Effector memory CD8-positive, alpha-beta T cell (primary cell): ENCODE measurements around the gene POLR2J.
"Not testable (repeated sequence)": the region's sequence is repeated elsewhere in the genome, so short reads cannot be mapped to it uniquely, and the experiment has no call there.

Source experiments
- ATAC-seq: fragments of 150-1000 bp; cut with Tn5 transposase; replicated peaks from 2 replicates; pipeline ENCODE4 v1.10.0; 2021; ENCODE audit warnings: mild to moderate bottlenecking, moderate library complexity
- DNase-seq, 3 experiments: peaks; one replicate each; pipeline ENCODE4 v3.0.0; 2021
- H3K27ac Mint-ChIP-seq, 2 donors: one replicate each; pipeline ENCODE4 v1.8.0; 2022; ENCODE audit warnings: mild to moderate bottlenecking in 2 of 2, mixed read lengths in 2 of 2, moderate library complexity in 2 of 2
- H3K27me3 Mint-ChIP-seq, 2 donors: one replicate each; pipeline ENCODE4 v1.8.0; 2022; ENCODE audit warnings: mixed read lengths in 2 of 2
- H3K36me3 Mint-ChIP-seq: one replicate; pipeline ENCODE4 v1.8.0; 2022; ENCODE audit warnings: mild to moderate bottlenecking, moderate library complexity, mixed read lengths; ENCODE audit not compliant: insufficient read depth
- H3K4me1 Mint-ChIP-seq, 2 donors: one replicate each; pipeline ENCODE4 v1.8.0; 2022; ENCODE audit warnings: low read depth in 2 of 2, mixed read lengths in 2 of 2
- H3K4me3 Mint-ChIP-seq, 2 donors: one replicate each; pipeline ENCODE4 v1.8.0; 2022; ENCODE audit warnings: mild to moderate bottlenecking in 2 of 2, mixed read lengths in 2 of 2, moderate library complexity in 2 of 2
- H3K9me3 Mint-ChIP-seq, 2 donors: one replicate each; pipeline ENCODE4 v1.8.0; 2022; ENCODE audit warnings: mixed read lengths in 2 of 2

Gene POLR2J

GRCh38 chr7:102479209-102479584, 475 bp upstream of the POLR2J start:
- not testable (repeated sequence) for H3K9me3 Mint-ChIP-seq, DNase-seq, H3K36me3 Mint-ChIP-seq, H3K4me3 Mint-ChIP-seq, H3K27me3 Mint-ChIP-seq, H3K27ac Mint-ChIP-seq, H3K4me1 Mint-ChIP-seq
- peak; percentile 7 for ATAC-seq

- not testable (repeated sequence) for H3K9me3 Mint-ChIP-seq, H3K4me1 Mint-ChIP-seq, H3K4me3 Mint-ChIP-seq, ATAC-seq, DNase-seq, H3K27ac Mint-ChIP-seq, H3K27me3 Mint-ChIP-seq
- H3K36me3 Mint-ChIP-seq: peaks cover 31% of the 10 kb centered on the region
Observed at GRCh38 chr7:102474736-102475435, 3.8 kb downstream of the POLR2J start.

DNA sequence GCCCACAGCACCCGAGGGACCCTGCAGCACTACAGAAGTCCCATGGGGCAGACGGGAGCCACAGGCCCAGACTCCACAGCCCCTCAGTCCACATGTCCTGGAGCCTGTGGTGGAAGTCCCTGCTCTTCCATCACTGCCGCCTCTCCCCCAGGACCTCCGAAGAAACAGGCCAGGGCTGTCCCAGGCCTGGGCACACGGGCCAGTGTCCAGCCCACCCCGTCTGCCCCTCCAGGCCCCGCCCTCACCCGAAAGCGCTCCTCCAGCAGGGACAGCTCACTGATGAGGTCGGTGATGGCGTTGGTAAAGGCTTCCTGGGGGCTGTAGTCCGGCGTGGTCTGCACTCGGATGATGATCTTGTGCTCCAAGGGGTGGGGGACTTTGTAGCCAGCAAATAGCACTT, 4.6 kb downstream of the POLR2J start:
- not testable (repeated sequence) for H3K4me1 Mint-ChIP-seq, H3K27me3 Mint-ChIP-seq, ATAC-seq, DNase-seq, H3K9me3 Mint-ChIP-seq, H3K4me3 Mint-ChIP-seq
- H3K27ac Mint-ChIP-seq: peak overlapping the region in 1 of 2 donors; percentile 23
- peaks cover 31% of the 10 kb centered on the region for H3K36me3 Mint-ChIP-seq

- DNase-seq (no peak), ATAC-seq (no peak)
- H3K36me3 Mint-ChIP-seq: peaks cover 27% of the 10 kb centered on the region
- H3K9me3 Mint-ChIP-seq: no peaks in the 10 kb centered on the region
- H3K27ac Mint-ChIP-seq: peak overlapping the region in 1 of 2 donors; percentile 23
- no peak overlapping the region for H3K4me3 Mint-ChIP-seq
- peaks cover 0 to 7% of the 10 kb centered on the region in 2 donors for H3K4me1 Mint-ChIP-seq
- no peaks in the 10 kb centered on the region for H3K27me3 Mint-ChIP-seq
Observed at GRCh38 chr7:102473271-102473991, 5.3 kb downstream of the POLR2J start.

- Mint-ChIP-seq H3K4me1 (peaks cover 0 to 7% of the 10 kb centered on the region in 2 donors), H3K9me3 (no peaks in the 10 kb centered on the region), H3K27me3 (no peaks in the 10 kb centered on the region), H3K27ac (peak overlapping the region in 1 of 2 donors; percentile 63), H3K4me3 (no peak overlapping the region), H3K36me3 (peaks cover 31% of the 10 kb centered on the region)
- no peak for DNase-seq
- no peak for ATAC-seq
Observed at GRCh38 chr7:102472126-102473041, 6.3 kb downstream of the POLR2J start.

GRCh38 chr7:102471791-102472125, 7.0 kb downstream of the POLR2J start:
- Mint-ChIP-seq H3K27ac (peak overlapping the region in 1 of 2 donors; percentile 63), H3K4me1 (peaks cover 3 to 9% of the 10 kb centered on the region in 2 donors), H3K36me3 (peaks cover 34% of the 10 kb centered on the region), H3K27me3 (no peaks in the 10 kb centered on the region), H3K4me3 (no peak overlapping the region), H3K9me3 (no peaks in the 10 kb centered on the region)
- no peak for DNase-seq
- no peak for ATAC-seq

DNA sequence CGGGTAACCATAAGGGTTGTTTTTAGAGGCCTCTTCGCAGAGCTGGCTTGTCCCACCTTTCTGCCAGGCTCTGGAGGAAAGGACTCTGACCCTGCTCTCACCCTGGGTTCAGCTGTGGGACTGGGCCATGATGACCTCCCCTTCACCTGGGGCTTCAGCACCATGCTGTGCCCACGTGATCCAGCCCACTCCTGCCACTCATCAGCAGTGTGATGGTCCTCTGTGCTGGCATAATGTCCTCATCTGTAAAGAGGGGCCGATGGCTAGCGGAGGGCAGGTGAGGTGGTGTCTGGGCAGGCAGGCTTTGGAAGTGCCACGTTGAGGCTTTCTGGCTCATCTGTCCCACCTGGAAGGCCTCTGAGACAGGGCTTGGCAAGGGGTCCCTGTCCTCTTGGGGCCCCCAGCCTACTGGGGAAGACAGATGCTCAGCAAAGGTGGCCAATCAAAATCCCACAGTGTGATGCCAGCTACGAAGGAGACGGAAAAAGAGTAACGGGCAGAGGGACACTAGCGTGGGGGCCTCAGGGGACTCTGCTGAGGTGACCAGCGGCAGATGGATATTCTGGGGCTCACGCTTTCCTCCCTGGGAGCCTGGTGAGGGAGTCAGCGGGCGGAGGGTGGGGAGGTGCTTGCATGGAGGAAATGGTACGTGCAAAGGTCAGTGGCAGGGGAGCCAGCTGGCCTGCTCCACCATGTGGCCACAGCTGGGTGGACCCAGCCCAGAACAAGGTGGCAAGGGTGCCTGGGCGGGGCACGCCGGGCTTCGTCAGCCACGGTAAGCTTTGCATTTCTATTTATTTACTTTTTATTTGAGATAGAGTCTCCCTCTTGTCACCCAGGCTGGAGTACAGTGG, 8.5 kb downstream of the POLR2J start:
- peaks cover 37% of the 10 kb centered on the region for H3K36me3 Mint-ChIP-seq
- DNase-seq (no peak), ATAC-seq (no peak)
- no peak overlapping the region for H3K4me3 Mint-ChIP-seq
- no peaks in the 10 kb centered on the region for H3K9me3 Mint-ChIP-seq
- peaks cover 10 to 17% of the 10 kb centered on the region in 2 donors for H3K4me1 Mint-ChIP-seq
- no peaks in the 10 kb centered on the region for H3K27me3 Mint-ChIP-seq
- peak overlapping the region in 1 of 2 donors; percentile 68 for H3K27ac Mint-ChIP-seq

- DNase-seq: no peak
Observed at GRCh38 chr7:102469351-102469971, 9.3 kb downstream of the POLR2J start.

DNA sequence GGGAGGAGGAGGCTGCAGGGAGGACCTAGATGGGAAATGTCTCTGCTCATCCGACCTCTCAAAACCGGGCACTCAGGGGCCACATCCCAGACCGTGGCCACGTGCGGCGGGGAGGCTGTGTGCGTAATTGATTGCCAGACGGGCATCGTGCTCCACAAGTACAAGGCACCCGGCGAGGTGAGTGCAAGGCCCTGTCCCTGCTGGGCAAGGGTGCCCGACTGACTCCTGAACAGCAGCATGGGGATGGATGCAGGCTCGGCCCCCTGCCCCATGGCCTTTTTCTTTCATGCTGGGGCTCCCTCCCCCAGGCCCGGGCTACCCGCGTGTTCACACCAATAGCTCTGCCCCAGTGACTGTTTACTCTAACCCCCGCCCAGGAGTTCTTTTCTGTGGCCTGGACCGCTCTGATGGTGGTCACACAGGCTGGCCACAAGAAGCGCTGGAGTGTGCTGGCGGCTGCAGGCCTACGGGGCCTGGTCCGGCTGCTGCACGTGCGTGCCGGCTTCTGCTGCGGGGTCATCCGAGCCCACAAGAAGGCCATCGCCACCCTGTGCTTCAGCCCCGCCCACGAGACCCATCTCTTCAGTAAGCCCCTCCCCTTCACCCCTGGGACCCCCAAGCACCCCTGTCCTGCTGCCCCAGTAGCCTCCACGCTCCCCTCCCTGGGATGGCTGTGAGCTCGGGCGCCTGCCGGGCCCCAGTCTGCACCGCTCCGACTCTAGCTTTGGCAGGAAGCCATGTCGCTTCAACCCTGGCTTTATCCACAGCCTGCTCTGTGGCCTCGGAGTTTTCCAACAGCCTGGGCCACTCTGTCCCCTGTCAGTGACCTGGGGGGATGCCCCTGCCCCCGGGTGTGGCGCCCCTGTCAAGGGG, 10.0 kb downstream of the POLR2J start:
- H3K4me1 Mint-ChIP-seq: peaks cover 18 to 23% of the 10 kb centered on the region in 2 donors
- H3K27ac Mint-ChIP-seq: no peak overlapping the region
- H3K9me3 Mint-ChIP-seq: no peaks in the 10 kb centered on the region
- H3K36me3 Mint-ChIP-seq: peaks cover 42% of the 10 kb centered on the region
- H3K4me3 Mint-ChIP-seq: no peak overlapping the region
- ATAC-seq (no peak), DNase-seq (no peak)
- no peaks in the 10 kb centered on the region for H3K27me3 Mint-ChIP-seq

More at GRCh38 chr7:102469351-102469971, 9.3 kb downstream of the POLR2J start:
- Mint-ChIP-seq H3K27me3 (no peaks in the 10 kb centered on the region), H3K9me3 (no peaks in the 10 kb centered on the region), H3K4me3 (no peak overlapping the region), H3K27ac (no peak overlapping the region), H3K4me1 (peaks cover 11 to 17% of the 10 kb centered on the region in 2 donors), H3K36me3 (peaks cover 37% of the 10 kb centered on the region)
- no peak for ATAC-seq

DNA sequence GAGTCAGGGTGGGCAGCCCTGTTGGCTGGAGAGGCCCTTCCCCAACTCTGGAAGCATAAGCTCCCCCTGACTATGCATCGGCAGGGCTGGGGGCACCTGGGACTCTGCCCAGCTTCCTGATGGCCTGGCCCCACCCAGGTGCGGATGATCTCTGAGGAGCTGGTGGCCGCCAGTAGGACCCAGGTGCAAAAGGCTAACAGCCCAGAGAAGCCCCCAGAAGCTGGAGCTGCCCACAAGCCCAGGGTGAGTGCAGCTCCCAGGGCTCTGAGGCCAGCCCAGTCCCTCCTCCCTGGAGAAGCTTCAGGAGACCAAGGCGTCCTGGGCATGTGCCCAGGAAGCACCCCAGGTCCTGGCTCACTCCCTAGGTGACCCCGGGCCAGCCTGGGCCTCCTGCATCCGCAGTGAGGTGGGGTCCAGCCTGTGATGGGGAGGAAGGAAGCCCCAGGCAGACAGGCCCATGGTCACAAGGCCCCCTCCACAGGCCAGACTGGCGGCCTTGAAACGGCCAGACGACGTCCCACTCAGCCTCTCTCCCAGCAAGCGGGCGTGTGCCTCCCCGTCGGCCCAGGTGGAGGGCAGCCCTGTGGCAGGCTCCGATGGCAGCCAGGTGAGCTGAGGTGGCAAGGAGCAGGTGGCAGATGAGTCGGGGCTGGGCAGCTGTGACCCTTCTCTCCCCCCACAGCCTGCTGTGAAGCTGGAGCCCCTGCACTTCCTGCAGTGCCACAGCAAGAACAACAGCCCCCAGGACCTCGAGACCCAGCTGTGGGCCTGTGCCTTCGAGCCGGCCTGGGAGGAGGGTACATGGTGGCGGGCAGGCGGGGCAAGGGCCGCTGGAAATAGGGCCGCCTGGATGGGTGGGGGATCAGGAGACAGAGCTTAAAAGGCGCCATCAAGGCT, 10.9 kb downstream of the POLR2J start:
- H3K4me1 Mint-ChIP-seq: peaks cover 21 to 26% of the 10 kb centered on the region in 2 donors
- H3K4me3 Mint-ChIP-seq: no peak overlapping the region
- H3K27me3 Mint-ChIP-seq: no peaks in the 10 kb centered on the region
- H3K27ac Mint-ChIP-seq: no peak overlapping the region
- H3K36me3 Mint-ChIP-seq: peaks cover 39% of the 10 kb centered on the region
- ATAC-seq (no peak), DNase-seq (no peak)
- no peaks in the 10 kb centered on the region for H3K9me3 Mint-ChIP-seq

- H3K27me3 Mint-ChIP-seq: no peaks in the 10 kb centered on the region
- no peak overlapping the region for H3K27ac Mint-ChIP-seq
- no peaks in the 10 kb centered on the region for H3K9me3 Mint-ChIP-seq
Observed at GRCh38 chr7:102466097-102466496, 12.6 kb downstream of the POLR2J start.

More at GRCh38 chr7:102466097-102466496, 12.6 kb downstream of the POLR2J start:
- DNase-seq (no peak), ATAC-seq (no peak)
- Mint-ChIP-seq H3K4me3 (peak overlapping the region; percentile 87 to 88), H3K36me3 (peaks cover 28% of the 10 kb centered on the region), H3K4me1 (peaks cover 27 to 32% of the 10 kb centered on the region in 2 donors)
